ENCODE measurements around the gene LCT. TPM values are rescaled to one million over a fixed set of nuclear protein-coding genes. Genes with fewer than 3 reads are reported as not detected.
"Not testable (repeated sequence)": the region's sequence is repeated elsewhere in the genome, so short reads cannot be mapped to it uniquely, and the experiment has no call there.

LCT gene
- not detected for total RNA-seq

GRCh38 chr2:135836596-135837270 lies at the start of gene LCT:
TSS of gene LCT (minus strand) at chr2:135837184. CDS start at chr2:135837169, 15 bp downstream.
- no peak for DNase-seq

DNA sequence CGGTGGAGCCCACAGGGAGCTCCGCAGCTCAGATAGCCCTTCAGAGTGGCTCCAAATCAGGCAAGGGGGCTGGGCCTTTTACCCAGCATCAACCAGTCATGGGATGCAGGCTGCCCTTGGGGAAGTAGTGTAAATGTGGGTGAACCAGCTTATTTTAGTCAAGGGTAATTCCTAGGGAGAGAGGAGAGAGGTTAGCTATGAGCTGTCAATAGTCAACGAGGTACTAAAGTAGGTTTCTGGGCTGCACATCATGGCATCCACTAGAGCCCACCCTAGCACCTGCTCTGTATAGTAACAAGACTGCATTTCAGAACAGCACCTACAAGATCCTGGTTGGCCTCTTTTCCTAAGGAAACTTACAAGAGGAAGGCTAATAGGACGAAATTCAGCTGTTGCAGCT lies 48.7 kb upstream of the LCT start:
- DNase-seq: no peak

- DNase-seq: no peak
These were observed 45.4 kb upstream of the LCT start for GRCh38 chr2:135882415-135882814.

DNA sequence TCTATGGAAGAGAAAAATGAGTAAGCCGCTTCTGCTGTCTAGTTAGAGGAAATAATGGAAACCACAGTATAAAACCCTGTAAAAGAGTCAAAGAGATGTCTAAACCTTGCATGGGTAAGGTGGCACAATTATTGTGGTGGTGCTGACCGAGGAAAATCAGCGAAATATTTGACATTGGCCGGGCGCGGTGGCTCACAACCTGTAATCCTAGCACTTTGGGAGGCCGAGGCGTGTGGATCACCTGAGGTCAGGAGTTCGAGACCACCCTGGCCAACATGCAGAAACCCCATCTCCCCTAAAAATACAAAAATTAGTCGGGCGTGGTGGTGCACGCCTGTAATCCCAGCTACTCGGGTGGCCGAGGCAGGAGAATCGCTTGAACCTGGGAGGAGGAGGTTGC lies 39.8 kb upstream of the LCT start:
- not testable (repeated sequence) for DNase-seq

GRCh38 chr2:135876066-135876711 lies 39.2 kb upstream of the LCT start, which contains the start of gene MCM6:
TSS of gene MCM6 (minus strand) at chr2:135876443. CDS start at chr2:135876365, 78 bp downstream.
- DNase-seq: peak; percentile 99

DNA sequence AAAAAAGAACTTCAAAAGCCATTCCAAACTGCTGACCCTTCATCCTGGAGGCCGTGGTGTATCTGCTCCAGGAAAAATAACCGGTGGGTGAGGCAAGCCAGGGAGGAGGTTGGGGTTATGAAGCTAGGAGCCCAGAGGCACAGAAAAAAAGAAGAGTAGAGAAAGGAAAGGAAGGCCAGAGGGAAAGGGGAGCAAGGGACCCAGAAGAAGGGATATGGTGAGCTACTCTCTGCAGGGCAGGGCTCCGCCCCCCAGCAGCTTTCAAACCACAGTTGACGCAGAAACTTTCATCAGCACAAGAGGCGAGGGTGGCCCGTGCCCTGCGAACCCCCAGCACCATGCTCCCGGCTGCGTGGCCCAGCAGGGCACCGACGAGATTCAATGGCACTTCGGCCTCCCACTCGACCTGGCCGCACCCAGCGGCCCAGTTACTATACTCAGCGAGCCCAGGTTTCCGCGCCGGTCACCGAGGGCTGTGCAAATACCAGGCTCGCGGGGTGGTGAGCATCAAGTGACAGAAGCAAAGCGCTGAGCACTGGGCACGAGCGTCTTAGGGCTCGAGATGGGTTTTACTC lies 38.6 kb upstream of the LCT start:
- peak; percentile 53 for DNase-seq

DNA sequence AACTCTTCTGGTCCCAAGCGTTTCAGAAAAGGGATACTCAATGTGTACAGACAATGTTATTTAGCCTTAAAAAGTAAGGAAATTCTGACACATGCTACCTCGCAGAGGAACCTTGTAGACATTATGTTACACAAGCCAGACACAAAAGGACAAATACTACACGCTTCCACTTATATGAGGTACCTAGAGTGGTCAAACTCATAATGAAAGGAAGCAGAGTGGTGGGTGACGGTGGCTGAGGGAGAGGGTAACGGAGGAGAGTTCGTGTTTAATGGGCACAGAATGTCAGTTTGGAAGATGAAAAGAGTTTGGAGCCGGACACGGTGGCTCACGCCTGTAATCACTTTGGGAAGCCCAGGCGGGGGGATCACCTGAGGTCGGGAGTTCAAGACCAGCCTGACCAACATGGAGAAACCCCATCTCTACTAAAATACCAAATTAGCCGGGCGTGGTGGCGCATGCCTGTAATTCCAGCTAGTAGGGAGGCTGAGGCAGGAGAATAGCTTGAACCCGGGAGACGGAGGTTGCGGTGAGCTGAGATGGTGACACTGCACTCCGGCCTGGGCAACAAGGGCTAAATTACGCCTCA lies 37.9 kb upstream of the LCT start:
- DNase-seq: no peak

DNA sequence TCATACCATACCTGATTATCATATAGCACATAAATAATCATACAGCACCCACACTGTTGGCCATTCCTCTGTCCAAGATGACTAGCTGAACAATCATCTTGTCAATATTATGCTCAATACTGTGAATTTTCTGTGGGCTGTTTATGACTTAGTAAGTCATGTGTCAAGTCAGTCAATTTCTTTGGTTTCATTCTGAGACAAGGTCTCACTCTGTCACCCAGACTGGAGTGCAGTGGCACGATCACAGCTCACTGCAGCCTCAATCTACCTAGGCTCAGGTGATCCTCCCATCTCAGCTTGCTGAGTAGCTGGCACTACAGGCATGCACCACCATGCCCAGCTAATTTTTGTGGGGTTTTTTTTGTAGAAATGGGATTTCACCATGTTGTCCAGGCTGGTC lies 33.6 kb upstream of the LCT start:
- DNase-seq: no peak

- DNase-seq: peak; percentile 21
These were observed 26.2 kb upstream of the LCT start for GRCh38 chr2:135863233-135863632.

- DNase-seq: no peak
These were observed 25.7 kb upstream of the LCT start for GRCh38 chr2:135862718-135863117.

GRCh38 chr2:135853401-135853800 lies 16.4 kb upstream of the LCT start:
- DNase-seq: no peak

DNA sequence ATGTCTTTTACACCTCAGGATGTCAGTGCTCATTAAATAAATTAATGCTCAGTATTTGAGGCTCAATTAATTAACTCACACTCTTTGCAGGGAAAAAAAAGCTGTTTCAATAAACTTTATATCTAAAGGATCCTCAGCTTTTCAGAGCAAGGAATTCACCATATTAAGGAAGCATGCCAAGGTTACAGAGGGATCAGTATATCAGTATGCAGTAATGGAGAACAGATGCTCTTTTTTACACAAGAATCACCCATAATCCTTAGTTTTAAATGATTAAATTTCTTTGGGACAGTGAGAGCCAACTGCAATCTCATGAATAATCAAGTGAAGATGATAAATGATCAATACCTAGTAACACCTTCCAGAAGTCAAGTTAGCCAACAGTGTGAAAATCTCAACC lies 14.9 kb upstream of the LCT start:
- DNase-seq: no peak

GRCh38 chr2:135850892-135851668 lies 14.1 kb upstream of the LCT start:
- DNase-seq: no peak

DNA sequence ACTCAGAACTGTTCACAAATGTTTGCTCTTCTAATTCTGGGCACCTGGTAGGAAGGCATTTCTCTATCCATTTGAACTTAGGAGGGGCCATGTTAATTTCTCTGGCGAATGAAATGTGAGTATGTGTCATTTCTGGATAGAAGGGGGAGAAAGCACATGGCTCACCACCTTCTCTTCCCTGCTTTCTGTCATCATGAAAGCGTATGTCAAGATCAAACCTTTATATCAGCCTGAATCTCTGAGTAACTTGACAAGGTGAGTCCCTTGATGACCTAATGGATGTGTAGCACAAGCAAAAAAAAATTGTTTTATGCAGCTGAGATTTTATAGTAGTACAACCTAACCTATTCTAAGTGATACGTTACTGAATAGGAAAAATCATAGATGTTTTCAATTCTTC lies 12.1 kb upstream of the LCT start:
- DNase-seq: no peak

GRCh38 chr2:135845997-135846396 lies 9.0 kb upstream of the LCT start:
- DNase-seq: no peak

- no peak for DNase-seq
These were observed 8.3 kb upstream of the LCT start for GRCh38 chr2:135845257-135845656.

GRCh38 chr2:135844301-135844895 lies 7.4 kb upstream of the LCT start:
- no peak for DNase-seq

GRCh38 chr2:135843671-135844070 lies 6.7 kb upstream of the LCT start:
- no peak for DNase-seq

DNA sequence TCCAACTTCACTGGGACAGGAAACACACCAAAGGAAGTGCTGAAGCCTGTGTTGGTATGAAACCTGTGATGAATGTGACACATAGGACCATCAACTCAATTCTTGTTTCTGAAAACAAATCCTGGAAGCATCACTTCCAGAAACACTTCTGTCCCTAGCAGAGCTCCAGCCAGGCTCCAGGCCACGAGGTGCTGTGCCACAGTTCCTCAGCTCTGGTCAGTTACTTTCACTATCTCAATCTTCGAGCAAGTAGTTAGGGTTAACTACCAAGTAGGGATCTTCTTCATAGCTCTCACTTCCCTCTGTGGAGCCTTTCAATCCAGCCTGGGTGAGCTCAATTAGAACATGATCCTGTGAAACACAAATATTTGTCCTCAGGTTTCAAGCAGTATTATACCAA lies 3.6 kb upstream of the LCT start:
- DNase-seq: no peak

GRCh38 chr2:135839713-135840112 lies 2.7 kb upstream of the LCT start:
- DNase-seq: peak; percentile 15

- no peak for DNase-seq
These were observed 1.5 kb upstream of the LCT start for GRCh38 chr2:135838502-135838901.

GRCh38 chr2:135832891-135833290 lies 4.1 kb downstream of the LCT start:
- DNase-seq: no peak
